Adipose tissue (tissue), 3 donors: ENCODE results near the gene SLC17A9. TPM values are rescaled to one million over a fixed set of nuclear protein-coding genes. Genes with fewer than 3 reads are reported as not detected.

Experiments used
- H3K27ac ChIP-seq: one replicate; pipeline ENCODE4 v1.5.1; 2013; ENCODE audit warnings: low read depth, low read length
- WGBS, 3 donors: extraction: QIAGEN DNeasy Blood & Tissue Kit; methylation state at CpG; one replicate each; pipeline ENCODE4 v1.1.7; 2013; 5-methylcytosine and 5-hydroxymethylcytosine counted together
- polyA plus RNA-seq, 3 donors: library from polyadenylated mRNA; stranded (reverse); fragments of 200-250 nt; gene quantifications; one replicate each; pipeline ENCODE4 v1.2.3, GENCODE V29; 2013
- donor health status: healthy with polysubstance abuse.
- donor health status: Bipolar disorder and iron deficiency.
- donor health status: healthy.

Gene SLC17A9
- polyA plus RNA-seq, 3 donors = 2.0 to 4.8 (median 3.7) TPM

DNA sequence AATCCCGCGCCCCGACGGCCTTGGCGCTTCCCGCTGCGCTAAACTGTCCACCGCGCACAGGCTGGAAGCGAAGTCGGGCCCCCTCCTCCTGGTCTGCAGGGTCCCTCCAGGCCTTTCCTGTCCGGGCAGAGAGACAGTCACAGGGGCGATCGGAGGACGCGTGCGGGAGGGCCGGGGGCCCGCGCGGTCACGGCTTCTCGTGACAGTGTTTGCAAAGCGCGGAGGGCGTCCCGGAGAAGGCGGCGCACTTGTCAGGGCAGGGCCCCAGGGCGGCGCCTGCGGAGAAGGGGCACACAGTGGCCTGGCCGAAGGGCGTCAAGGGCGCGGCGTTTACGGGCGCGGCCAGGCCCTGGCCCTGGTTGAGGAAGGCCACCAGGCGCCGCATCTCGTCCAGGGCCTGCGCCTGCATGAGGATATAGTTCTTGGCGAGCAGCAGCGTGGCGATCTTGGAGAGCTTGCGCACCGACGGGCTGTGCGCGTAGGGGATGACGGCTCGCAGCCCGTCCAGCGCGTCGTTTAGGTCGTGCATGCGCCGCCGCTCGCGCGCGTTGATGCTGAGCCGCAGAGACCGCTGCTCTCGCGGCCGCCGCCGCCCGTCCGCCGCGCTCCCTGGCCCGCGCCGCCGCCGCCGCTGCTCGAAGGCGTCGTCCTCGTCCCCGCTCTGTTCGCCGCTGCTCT is 53.5 kb downstream of the SLC17A9 start:
- H3K27ac ChIP-seq = no peak overlapping the region
- WGBS, 3 donors = 2 to 4% (median 3%) methylated on average over 63 to 90 of the region's 90 CpGs

DNA sequence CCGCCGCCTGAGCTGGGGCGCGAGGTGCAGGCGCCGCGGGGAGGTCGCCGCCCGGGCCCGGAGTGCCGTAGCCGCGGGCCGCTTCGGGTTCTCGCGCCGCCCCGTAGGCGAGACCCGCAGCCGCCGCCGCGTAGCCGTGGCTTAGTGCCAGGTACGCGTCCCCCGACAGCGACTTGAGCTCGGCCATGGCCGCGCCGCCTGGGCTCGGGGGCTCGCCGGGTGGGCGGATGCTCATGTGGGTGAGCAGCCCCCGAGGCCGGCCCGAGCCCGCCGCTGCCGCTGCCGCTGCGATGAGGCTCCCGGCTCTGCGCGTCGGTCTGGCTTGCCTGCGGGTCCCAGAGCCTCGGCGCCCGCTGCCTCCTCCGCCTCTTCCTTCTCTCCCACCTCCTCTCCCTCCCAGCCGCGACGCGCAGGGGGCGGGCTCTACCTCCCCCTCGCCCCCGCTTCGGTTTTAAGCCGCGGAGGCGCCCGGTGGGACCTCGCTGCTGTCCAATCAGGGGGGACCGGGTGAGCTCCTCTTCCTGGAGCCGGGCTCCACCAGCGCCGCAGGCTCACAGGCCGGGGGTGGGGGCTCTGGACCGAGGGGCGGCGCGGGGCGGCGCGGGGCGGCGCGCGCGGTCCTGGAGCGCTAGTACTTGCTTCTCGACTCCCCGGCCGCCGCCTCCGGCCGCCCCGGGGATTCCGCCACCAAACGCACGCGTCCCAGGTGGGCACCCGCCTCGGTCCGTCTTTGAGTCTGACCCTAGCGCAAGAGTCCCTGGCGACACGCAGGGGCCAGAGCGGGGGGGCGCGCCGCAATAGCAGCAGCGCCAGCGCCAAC is 54.2 kb downstream of the SLC17A9 start, which contains the start of gene BHLHE23:
TSS of gene BHLHE23 (minus strand) at position 425 of the 820 bp plus-strand sequence. CDS start at position 235, 190 bp downstream.
- WGBS, 3 donors = 0 to 1% (median 1%) methylated on average over 55 to 110 of the region's 110 CpGs
- no peak within 1 kb of the TSS for H3K27ac ChIP-seq

DNA sequence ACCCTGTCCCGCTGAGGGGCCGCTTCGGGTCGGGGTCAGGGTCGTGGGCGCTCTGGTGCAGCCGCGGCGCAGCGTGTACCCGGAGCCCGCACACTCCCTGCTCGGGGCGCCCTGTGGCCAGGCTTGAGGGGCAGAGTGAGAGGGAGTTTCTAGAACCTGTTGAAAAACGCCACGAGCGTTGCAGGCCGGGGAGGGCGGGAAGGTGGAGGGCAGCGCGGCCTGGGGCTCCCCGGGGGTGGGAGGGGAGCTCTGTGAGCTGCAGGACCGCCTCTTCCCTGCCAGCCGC is 54.8 kb downstream of the SLC17A9 start:
- no peak overlapping the region for H3K27ac ChIP-seq
- 2 to 3% (median 3%) methylated on average over 22 to 24 of the region's 24 CpGs for WGBS, 3 donors

DNA sequence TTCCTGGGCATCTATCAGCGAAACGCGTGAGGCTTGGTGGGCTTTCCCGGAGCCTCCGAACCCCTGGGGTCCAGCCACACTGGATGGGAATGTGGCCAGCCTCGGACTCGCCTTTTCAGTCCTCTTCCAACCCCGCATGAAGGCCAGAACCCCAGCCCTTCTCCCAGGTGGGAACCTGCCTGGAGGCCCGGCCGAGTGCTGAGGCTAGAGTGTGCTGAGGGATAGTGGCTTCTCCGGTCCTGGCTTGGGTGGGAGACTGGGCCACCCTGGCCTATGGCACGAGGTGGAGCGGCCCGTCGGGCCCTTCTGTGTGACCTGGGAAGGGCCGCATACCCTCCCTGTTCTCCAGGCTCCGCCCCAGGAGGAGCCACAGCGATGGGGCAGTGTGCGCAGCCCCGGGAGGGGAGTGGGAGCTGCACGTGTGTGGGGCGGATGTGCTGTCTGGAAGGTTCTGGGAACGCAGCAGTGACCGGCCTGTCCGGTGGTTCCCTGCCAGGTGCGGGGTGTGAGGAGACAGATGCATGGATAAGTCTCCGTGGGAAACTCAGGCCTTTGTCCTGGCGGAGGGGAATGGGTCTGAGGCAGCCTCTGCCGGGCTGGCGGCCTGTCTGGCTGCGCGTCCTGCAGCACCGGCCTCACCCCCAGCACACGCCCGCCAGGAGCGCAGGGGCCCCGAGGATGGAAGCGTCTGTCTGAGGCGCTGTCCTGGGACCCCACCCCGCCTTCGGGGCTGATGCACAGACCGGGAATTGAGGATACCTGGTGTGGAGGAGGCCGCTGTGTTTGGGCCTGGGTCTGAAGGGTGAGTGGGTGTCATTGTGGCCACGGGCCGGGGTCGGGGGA is 55.4 kb downstream of the SLC17A9 start:
- H3K27ac ChIP-seq = no peak overlapping the region
- 11 to 15% (median 12%) methylated on average over 45 to 46 of the region's 46 CpGs for WGBS, 3 donors

DNA sequence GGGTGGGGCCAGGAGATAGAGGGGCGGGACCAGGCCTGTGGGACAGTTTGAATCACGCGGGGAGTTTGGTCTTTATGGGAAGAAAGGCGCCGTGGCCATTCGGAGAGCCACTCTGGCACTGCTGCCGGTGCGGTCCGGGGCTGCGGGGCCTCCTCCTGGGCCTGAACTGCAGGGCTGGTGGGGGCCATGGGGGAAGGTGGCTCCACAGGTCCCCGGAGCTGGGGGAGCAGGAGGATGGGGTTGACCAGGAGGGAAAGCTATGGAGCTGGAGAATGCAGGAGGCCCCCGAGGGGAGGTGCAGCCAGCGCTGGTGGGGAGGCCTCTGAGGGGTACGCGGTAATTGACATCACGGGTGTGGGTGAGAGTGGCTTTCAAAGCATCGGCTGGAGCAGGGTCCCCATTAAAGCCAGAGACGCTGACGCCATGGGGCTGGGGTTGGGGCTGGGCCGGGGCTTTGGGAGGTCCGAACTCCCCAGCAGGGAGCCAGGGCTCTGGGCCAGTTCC is 56.1 kb downstream of the SLC17A9 start:
- H3K27ac ChIP-seq = no peak overlapping the region
- 7 to 8% (median 7%) methylated on average over 20 to 21 of the region's 21 CpGs for WGBS, 3 donors

DNA sequence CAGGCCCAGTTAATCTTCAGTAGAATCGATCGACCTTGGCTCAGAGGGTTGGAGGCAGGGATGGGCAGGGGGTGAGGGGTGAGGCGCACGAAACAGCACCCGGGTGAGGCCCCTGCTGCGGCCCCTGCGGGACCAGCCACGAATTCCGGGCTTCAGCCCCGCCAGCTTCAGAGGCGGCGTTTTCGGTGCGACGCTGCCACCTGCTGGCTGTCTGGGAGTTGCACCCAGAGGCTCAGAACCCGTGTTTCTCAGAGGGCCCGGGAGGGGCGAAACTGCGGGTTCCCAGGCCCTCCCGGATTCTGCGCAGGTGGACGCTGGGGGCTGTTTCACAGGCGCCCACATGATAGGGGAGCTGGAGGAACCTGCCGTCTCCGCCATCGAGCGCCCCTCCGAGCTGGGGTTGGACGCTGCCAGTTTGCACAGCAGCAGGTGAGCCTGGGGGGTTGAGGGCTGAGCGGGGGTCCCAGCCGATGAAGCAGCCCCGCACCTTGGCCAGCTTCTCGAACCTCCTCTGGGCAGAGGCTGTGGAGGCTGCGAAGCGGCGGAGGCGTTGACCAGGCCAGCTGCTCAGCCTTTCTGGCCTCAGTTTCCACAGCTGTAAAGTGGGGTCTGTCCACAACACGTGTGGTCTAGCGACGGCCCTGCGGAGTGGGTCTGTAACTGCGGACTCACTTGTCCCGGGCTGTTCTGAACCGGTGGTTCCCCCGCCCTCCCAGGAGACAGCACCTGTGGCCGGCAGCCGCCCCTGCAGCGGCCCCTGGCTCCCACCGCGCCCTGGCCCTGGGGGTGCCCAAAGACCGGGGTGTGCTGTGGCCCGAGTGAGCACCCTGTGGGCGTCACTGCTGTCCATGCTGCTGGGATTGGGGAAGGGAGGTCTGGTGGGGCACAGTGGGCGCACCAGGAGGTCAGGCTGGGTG is 56.8 kb downstream of the SLC17A9 start:
- no peak overlapping the region for H3K27ac ChIP-seq
- 4 to 7% (median 5%) methylated on average over 54 of the region's 54 CpGs for WGBS, 3 donors

DNA sequence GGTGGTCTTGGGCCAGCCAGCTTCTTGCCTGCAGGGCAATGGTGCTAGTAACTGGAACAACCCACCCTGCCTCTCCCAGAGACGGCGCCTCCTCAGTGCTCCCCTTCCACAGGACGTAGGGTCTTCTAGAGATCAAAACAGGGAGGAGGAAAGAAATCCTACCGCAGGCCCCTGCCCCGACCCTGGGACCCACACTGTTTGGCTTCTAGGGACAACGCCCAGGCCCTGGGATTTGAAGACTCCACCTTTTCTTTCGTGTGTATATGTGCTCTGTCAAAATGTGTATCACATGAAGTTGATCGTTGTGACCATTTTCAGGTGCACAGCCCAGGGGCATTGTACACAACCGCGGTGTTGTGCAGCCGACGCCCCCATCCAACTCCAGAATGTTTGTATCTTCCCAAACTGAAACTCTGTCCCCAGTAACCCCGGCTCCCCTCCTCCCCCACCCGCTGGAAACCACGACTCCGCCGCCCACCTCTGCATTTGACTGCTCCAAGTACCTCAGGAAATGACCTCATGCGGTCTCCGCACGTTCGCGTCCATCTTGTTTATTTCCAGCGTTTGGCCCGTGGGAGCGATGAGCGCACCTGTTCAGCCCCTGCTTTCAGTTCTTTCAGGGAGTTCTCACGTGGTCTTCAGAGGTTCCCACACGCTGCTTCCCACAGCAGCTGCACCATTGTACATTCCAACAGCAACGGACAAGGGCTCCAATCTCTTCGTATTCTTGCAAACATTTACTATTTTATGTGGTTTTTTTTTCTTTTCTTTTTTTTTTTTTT is 57.7 kb downstream of the SLC17A9 start:
- WGBS, 3 donors = 8 to 9% (median 8%) methylated on average over 30 of the region's 30 CpGs

DNA sequence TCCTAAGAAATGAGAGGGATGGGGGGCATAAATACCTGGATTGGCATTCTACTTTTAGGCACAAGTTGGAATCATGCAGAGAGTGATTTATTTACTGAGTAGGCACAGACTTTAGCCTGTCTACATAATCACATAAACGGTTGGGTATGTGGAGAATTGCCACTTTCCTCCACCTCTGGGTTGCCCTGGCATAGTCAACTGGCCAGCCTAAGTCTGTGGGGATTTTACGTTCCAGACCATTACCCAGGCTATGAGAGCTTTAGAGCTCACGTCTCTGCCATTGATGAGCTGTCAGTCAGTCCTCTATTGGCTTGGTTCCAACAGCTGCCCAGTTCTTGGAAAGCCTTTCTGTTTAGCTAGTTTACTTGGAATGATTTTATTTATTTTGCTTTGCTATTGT is 59.3 kb downstream of the SLC17A9 start:
- WGBS, 3 donors = 34 to 62% (median 59%) methylated on average over 3 of the region's 3 CpGs
- no peak overlapping the region for H3K27ac ChIP-seq

More for the DNA sequence above, 57.7 kb downstream of the SLC17A9 start:
- no peak overlapping the region for H3K27ac ChIP-seq

DNA sequence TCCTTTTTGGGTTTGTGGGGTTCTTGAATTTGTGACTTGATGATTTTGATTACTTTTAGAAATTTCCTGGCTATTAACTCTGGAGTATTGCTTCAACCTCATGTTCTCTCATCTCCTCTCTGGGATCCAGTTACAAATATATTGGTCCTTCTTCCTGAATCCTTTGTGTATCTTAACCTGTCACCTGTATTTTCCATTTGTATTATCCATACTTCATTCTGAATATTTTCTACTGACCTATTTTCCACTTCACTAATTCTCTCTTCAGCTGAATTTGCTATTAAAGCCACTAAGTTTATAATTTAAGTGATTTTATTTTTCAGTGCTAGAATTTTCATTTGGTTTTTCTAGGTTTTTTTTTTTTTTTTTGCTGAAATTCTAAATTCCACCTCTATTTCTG is 60.7 kb downstream of the SLC17A9 start:
- H3K27ac ChIP-seq = no peak overlapping the region

DNA sequence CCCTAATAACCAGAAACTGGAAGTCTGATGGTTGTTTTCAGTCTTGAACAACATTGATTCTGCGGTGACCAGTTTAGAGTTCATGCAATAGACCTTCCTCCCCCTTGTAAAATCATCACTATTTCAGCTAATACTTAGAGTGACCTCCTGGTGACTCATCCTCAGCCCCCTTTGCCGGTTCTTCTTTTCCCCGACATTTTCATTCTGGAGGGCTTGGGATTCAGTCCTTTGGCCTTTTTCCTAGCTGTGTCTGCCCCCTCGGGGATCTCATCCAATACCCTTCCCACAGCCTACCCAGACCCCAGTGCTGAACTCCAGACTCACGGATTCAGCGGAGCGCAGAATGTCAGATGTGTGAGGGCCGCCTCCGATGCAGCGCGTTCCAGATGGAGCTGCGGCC is 61.8 kb downstream of the SLC17A9 start:
- no peak overlapping the region for H3K27ac ChIP-seq
- WGBS, 3 donors = 18 to 23% (median 19%) methylated on average over 12 of the region's 12 CpGs

DNA sequence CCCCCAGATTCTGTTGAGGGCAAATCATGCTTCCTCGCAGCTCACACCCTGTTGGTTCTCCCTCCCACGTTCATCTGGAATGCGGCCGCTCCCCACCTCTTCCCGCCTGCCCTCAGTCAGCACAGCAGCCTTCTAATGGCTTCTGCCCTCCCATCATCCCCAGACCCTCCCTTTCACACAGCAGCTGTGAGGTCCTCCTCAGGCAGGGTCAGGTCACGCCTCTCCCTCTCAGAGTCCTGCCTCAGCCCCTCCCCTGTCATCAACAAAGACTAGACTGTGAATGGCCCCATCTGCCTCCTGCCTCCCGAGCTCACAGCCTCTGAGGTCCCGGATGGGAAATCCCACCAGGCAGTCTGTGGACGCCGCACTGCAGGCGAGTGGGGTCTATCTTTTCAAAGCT is 62.2 kb downstream of the SLC17A9 start:
- WGBS, 3 donors = 8 to 13% (median 10%) methylated on average over 11 of the region's 11 CpGs
- H3K27ac ChIP-seq = no peak overlapping the region

DNA sequence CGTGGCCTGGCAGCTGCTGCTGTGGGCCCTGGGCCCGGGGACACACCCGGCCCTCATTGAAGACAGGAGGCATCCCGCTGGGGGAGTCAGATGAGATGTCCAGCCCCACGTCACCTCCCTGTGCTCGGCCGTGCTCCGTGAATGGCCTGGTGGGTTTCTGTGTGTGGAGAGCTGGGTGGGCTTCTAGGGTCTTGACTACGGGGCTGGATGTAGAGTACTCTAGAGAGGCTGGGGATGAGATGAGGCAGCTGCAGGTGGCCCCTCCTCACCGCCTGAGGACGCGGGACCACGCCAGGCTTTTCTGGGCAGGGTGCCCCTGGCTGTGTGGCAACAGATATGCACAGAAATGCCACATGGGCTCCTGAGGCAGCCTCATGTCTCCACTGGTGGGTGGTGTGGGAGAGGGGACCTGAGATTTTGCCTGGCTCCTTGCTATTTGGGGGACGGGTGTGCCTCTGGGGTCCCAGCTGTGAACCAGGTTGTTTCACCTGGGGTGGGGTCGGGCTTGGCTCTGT is 62.7 kb downstream of the SLC17A9 start:
- H3K27ac ChIP-seq = no peak overlapping the region
- WGBS, 3 donors = 46 to 51% (median 50%) methylated on average over 15 of the region's 15 CpGs

DNA sequence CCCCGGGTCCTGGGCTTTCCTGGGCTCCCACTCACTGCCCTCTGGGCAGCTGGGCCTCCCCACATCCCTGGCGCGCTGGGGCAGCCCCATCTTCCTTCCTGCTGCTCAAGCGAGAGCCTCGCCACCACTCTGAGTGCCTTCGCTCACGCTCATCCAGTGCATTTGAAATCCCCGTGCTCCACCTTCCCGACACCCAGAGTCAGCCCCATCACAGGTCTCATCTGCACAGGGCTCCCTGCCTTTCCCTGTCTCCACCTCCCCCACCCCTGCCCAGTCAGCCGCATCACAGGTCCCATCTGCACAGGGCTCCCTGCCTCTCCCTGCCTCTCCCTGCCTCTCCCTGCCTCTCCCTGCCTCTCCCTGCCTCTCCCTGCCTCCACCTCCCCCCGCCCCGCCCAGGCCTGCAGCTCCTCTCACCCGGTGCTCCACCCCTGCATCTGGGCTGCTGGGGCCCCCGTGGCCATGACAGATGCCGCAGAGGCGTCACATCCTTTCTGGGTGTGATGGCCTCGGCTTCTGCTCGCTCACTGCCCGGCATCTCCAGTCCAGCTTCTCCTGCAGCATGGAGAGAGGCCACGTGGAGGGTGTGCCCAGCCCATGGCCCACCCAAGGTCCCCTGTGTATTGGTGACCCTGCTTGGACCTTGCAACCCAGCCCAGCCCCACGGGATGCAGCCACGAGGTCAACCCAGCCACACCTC is 63.3 kb downstream of the SLC17A9 start:
- H3K27ac ChIP-seq = no peak overlapping the region
- WGBS, 3 donors = 65 to 71% (median 66%) methylated on average over 21 of the region's 22 CpGs

DNA sequence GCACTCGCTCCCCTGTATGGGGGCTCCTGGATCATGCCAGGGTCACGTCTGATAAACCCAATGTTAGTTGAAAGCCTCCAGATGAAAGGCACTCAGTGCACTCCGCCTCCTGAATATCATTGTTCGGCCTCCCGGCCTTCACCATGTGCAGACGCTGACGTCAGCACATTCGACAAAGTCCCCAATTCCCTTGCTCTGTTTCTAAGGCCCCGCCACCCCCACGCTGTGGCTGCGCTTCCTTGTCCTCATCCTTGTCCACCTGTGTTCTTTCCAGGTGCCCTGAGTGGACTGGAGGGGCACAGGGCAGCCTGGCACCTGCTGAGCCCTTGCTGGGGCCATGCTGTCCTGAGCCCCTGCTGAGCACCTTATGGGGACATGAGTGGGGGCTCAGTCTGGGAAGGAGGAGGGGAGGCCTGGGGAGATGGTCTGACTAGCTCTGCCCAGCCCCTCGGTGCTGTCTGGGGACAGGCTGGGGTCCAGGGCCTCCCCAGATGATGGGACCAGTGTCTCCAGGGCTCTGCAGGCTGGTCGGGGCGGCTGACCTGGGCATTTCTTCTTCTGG is 64.1 kb downstream of the SLC17A9 start:
- WGBS, 3 donors = 62 to 77% (median 76%) methylated on average over 14 of the region's 14 CpGs

DNA sequence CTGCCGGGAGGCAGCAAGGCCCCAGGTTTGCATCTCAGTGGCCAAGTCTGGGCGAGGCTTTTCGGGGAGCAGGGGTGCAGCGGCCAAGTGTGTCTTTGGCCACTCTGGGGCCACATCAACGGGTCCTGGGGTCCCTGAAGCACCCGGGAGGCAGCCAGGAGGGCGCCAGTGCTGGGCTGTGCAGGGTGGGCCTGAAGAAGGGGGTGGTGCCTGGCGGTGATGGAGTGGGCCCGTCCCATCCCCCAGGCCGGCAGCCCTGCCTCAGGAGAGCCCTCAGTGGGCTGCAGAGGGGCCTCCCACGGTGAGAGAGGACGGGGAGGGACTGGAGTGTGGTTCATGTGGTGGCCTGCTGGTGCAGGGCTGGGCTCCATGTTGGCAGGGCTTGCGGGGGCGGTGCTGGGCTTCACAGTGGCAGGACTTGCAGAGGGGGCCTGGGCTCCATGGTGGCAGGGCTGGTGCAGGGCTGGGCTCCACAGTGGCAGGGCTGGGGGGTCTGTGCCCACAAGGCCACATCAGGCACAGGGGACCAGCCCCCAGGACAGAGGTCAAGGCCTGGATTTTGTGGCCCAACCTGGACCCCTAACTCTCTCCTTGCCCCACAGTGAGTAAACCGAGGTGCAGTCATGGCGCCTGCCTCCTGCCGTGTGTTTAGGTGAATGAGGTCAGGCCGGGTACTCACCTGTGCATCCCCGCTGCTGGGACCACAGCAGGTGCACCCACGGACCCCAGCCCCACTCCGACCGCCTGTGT is 64.7 kb downstream of the SLC17A9 start:
- H3K27ac ChIP-seq = no peak overlapping the region
- WGBS, 3 donors = 65 to 81% (median 74%) methylated on average over 22 of the region's 22 CpGs

More for the DNA sequence above, 64.1 kb downstream of the SLC17A9 start:
- H3K27ac ChIP-seq = no peak overlapping the region
